DND-41 (cell line): Measurements from ENCODE around the gene FUS.
A peak's percentile ranks its signal among the peaks of the same experiment; 100 is the strongest.

Source experiments
- ATAC-seq: fragments of 200-7000 bp; cut with Tn5 transposase; 3 replicates; pipeline ENCODE4 v1.9.1; 2021; ENCODE audit warnings: low read depth; ENCODE audit not compliant: insufficient read depth
- DNase-seq: peaks from one replicate; pipeline ENCODE4 v3.0.0-alpha.2; 2020
- H2AFZ ChIP-seq: 2 replicates; pipeline ENCODE4 v1.6.0; 2012; ENCODE audit warnings: low read depth, low read length
- H3K27ac ChIP-seq: 2 replicates; pipeline ENCODE4 v1.5.1; 2012; ENCODE audit warnings: low read length, inconsistent platforms
- H3K27me3 ChIP-seq: fragments of 200-600 bp; sonication (generic); 2 replicates; pipeline ENCODE4 v1.6.0; 2012; ENCODE audit warnings: low read length, mild to moderate bottlenecking, inconsistent platforms; ENCODE audit not compliant: insufficient read depth, poor library complexity
- H3K36me3 ChIP-seq: 2 replicates; pipeline ENCODE4 v1.5.1; 2012; ENCODE audit warnings: low read length, inconsistent platforms; ENCODE audit not compliant: insufficient read depth
- H3K4me1 ChIP-seq: 2 replicates; pipeline ENCODE4 v1.5.1; 2012; ENCODE audit warnings: mild to moderate bottlenecking, low read length; ENCODE audit not compliant: insufficient read depth
- H3K4me2 ChIP-seq: 2 replicates; pipeline ENCODE4 v1.6.0; 2012; ENCODE audit warnings: mild to moderate bottlenecking, moderate library complexity, low read length, inconsistent platforms; ENCODE audit not compliant: insufficient read depth
- H3K4me3 ChIP-seq, 2 experiments: fragments of 200-600 bp in 1 of 2; shearing (Covaris generic) in 1 of 2; 2 replicates each; pipeline ENCODE4 v1.5.1; 2012 to 2016; ENCODE audit warnings: inconsistent platforms in 2 of 2, low read length in 2 of 2, mild to moderate bottlenecking in 2 of 2, low read depth in 1 of 2, moderate library complexity in 1 of 2
- H3K79me2 ChIP-seq: 2 replicates; pipeline ENCODE4 v1.6.0; 2012; ENCODE audit warnings: low read length, inconsistent platforms; ENCODE audit not compliant: insufficient read depth
- H3K9ac ChIP-seq: 2 replicates; pipeline ENCODE4 v1.6.0; 2012; ENCODE audit warnings: low read depth, mild to moderate bottlenecking, inconsistent platforms, low read length, moderate library complexity
- H3K9me3 ChIP-seq: 2 replicates; pipeline ENCODE4 v1.5.1; 2012; ENCODE audit warnings: low read length, moderate library complexity, mild to moderate bottlenecking, inconsistent platforms; ENCODE audit not compliant: insufficient read depth, severe bottlenecking
- H4K20me1 ChIP-seq: 2 replicates; pipeline ENCODE4 v1.6.0; 2012; ENCODE audit warnings: low read length; ENCODE audit not compliant: insufficient read depth
- CTCF ChIP-seq: IDR thresholded peaks from 2 replicates; pipeline ENCODE4 v1.5.1; 2012; ENCODE audit warnings: borderline replicate concordance, low read length, moderate library complexity, mild to moderate bottlenecking; ENCODE audit not compliant: poor library complexity, severe bottlenecking; ENCODE audit errors: extremely low read depth
- EZH2 ChIP-seq: IDR thresholded peaks from 3 replicates; pipeline ENCODE4 v1.6.1; 2012; ENCODE audit warnings: borderline replicate concordance, low read depth, mild to moderate bottlenecking, moderate library complexity, low read length, inconsistent platforms; ENCODE audit not compliant: severe bottlenecking

The FUS gene

GRCh38 chr16:31141489-31142108 is 38.3 kb upstream of the FUS start:
- Histone ChIP-seq H3K4me1 (peaks cover 18% of the 10 kb centered on the region), H3K36me3 (no peaks in the 10 kb centered on the region), H3K27me3 (no peaks in the 10 kb centered on the region), H4K20me1 (no peaks in the 10 kb centered on the region), H3K4me2 (peak overlapping the region; percentile 65), H2AFZ (peak overlapping the region; percentile 74), H3K9me3 (no peaks in the 10 kb centered on the region), H3K27ac (peak overlapping the region; percentile 63), H3K79me2 (no peaks in the 10 kb centered on the region), H3K9ac (peak overlapping the region; percentile 49), H3K4me3 (peak overlapping the region in 1 of 2 experiments; percentile 47; a peak in 2 of 4 replicates)
- TF ChIP-seq EZH2 (no peak), CTCF (no peak)
- no peak for DNase-seq
- peak; percentile 2; the same call in 2 of the 3 replicates for ATAC-seq

- TF ChIP-seq CTCF (peak; percentile 97), EZH2 (no peak)
- no peaks in the 10 kb centered on the region for H3K27me3 ChIP-seq
- H3K27ac ChIP-seq, result peak overlapping the region; percentile 82
- no peaks in the 10 kb centered on the region for H3K79me2 ChIP-seq
- no peaks in the 10 kb centered on the region for H4K20me1 ChIP-seq
- H2AFZ ChIP-seq, result peak overlapping the region; percentile 97
- peak overlapping the region in 1 of 2 experiments; percentile 58; a peak in 2 of 4 replicates for H3K4me3 ChIP-seq
- ATAC-seq (peak; percentile 85), DNase-seq (peak; percentile 100)
- H3K9me3 ChIP-seq, result no peaks in the 10 kb centered on the region
- peak overlapping the region; percentile 85 for H3K9ac ChIP-seq
- H3K4me1 ChIP-seq, result peaks cover 18% of the 10 kb centered on the region
- no peaks in the 10 kb centered on the region for H3K36me3 ChIP-seq
- H3K4me2 ChIP-seq, result peak overlapping the region; percentile 90
Observed at GRCh38 chr16:31142109-31143010, 37.6 kb upstream of the FUS start.

GRCh38 chr16:31143011-31143693 is 36.8 kb upstream of the FUS start:
- Histone ChIP-seq H3K27ac (peak overlapping the region; percentile 82), H4K20me1 (no peaks in the 10 kb centered on the region), H3K4me2 (peak overlapping the region; percentile 90), H3K9me3 (no peaks in the 10 kb centered on the region), H3K27me3 (no peaks in the 10 kb centered on the region), H3K79me2 (no peaks in the 10 kb centered on the region), H3K4me3 (peak overlapping the region in 1 of 2 experiments; percentile 58; a peak in 2 of 4 replicates), H3K4me1 (peaks cover 18% of the 10 kb centered on the region), H3K36me3 (no peaks in the 10 kb centered on the region), H2AFZ (peak overlapping the region; percentile 97), H3K9ac (peak overlapping the region; percentile 85)
- TF ChIP-seq CTCF (no peak), EZH2 (no peak)
- DNase-seq (no peak), ATAC-seq (no peak)
